HCT116 (cell line): ENCODE data around the gene TPRG1L. TPM values are rescaled to one million over a fixed set of nuclear protein-coding genes. Genes with fewer than 3 reads are reported as not detected.
A peak's percentile ranks its signal among the peaks of the same experiment; 100 is the strongest.

Experiments
- ATAC-seq: fragments of 200-7000 bp; cut with Tn5 transposase; 2 replicates; pipeline ENCODE4 v1.9.1; 2020; ENCODE audit warnings: mild to moderate bottlenecking, moderate library complexity
- BruUV-seq: library from RNA; stranded (reverse); fragments of 400-500 nt; replicated peaks from 2 replicates; lab custom pipeline; 2021; lab: Mats Ljungman, UMichigan
- CTCF ChIA-PET: fragments of 300-600 bp; sonication (Branson Sonifier 250); formaldehyde crosslinking; loops from one replicate; lab custom pipeline; 2021; ENCODE audit warnings: antibody characterized with exemption; lab: Charles Lee
- POLR2A ChIA-PET: fragments of 300-600, 350-600 bp; sonication (Branson Sonifier 250); formaldehyde crosslinking; loops from one replicate; lab custom pipeline; 2021; ENCODE audit warnings: antibody characterized with exemption; lab: Charles Lee
- RAD21 ChIA-PET, 2 experiments: fragments of 300-600 bp; sonication (Branson Sonifier 250); formaldehyde crosslinking; loops; one replicate each; lab custom pipeline; 2023; ENCODE audit warnings: low total read pairs in 2 of 2; ENCODE audit not compliant: uncharacterized antibody in 2 of 2, unreplicated experiment in 2 of 2, low non-redundant PET in 1 of 2; lab: Charles Lee
- DNase-seq: peaks from one replicate; pipeline ENCODE4 v3.0.0-alpha.2; 2010; ENCODE audit warnings: low read depth, low spot score
- H2AFZ ChIP-seq: fragments of 200-600 bp; shearing (Covaris generic), sonication (generic); 2 replicates; pipeline ENCODE4 v1.6.1; 2017; ENCODE audit warnings: low read depth, mixed run types, mixed read lengths, antibody characterized with exemption, low read length; ENCODE audit not compliant: poor library complexity, severe bottlenecking
- H3K27ac ChIP-seq: 2 replicates; pipeline ENCODE4 v1.5.1; 2012; ENCODE audit warnings: low read depth, low read length
- H3K27me3 ChIP-seq: fragments of 200-600 bp; sonication (generic); 2 replicates; pipeline ENCODE4 v1.6.1; 2016; ENCODE audit warnings: mixed run types, low read length, mixed read lengths; ENCODE audit not compliant: insufficient read depth
- H3K36me3 ChIP-seq, 2 experiments: fragments of 200-500 bp in 1 of 2; fragments of 200-600 bp in 1 of 2; sonication (Bioruptor generic) in 1 of 2; sonication (generic) in 1 of 2; 2 replicates each; pipeline versions ENCODE4 v1.5.1 to v1.6.1; 2014 to 2016; ENCODE audit warnings: low read length in 2 of 2, inconsistent platforms in 1 of 2, mixed read lengths in 1 of 2, mixed run types in 1 of 2; ENCODE audit not compliant: insufficient read depth in 2 of 2, control insufficient read depth in 1 of 2
- H3K4me1 ChIP-seq, 2 experiments: fragments of 200-600 bp in 1 of 2; sonication (generic) in 1 of 2; 2 replicates each; pipeline versions ENCODE4 v1.5.1 to v1.6.1; 2012 to 2017; ENCODE audit warnings: low read length in 2 of 2, inconsistent platforms in 1 of 2, mild to moderate bottlenecking in 1 of 2, mixed read lengths in 1 of 2, mixed run types in 1 of 2, moderate library complexity in 1 of 2; ENCODE audit not compliant: insufficient read depth in 2 of 2, control insufficient read depth in 1 of 2
- H3K4me2 ChIP-seq: fragments of 200-600 bp; sonication (generic); 2 replicates; pipeline ENCODE4 v1.6.1; 2017; ENCODE audit warnings: mixed run types, low read length, mixed read lengths
- H3K4me3 ChIP-seq, 2 experiments: fragments of 200-600 bp in 1 of 2; sonication (generic) in 1 of 2; replicated peaks in 1 of 2; 2 replicates each; pipeline ENCODE4 v1.5.1; 2011 to 2016; ENCODE audit warnings: low read length in 2 of 2, control low read depth in 1 of 2, low read depth in 1 of 2, mild to moderate bottlenecking in 1 of 2, mixed read lengths in 1 of 2, mixed run types in 1 of 2
- H3K79me2 ChIP-seq: fragments of 200-600 bp; sonication (generic); 2 replicates; pipeline ENCODE4 v1.6.1; 2017; ENCODE audit warnings: mild to moderate bottlenecking, mixed run types, low read length, moderate library complexity, mixed read lengths; ENCODE audit not compliant: insufficient read depth
- H3K9ac ChIP-seq: fragments of 200-600 bp; sonication (generic); 2 replicates; pipeline ENCODE4 v1.6.1; 2016; ENCODE audit warnings: low read length, mixed read lengths
- H3K9me2 ChIP-seq: fragments of 200-600 bp; sonication (generic), shearing (Covaris generic); 2 replicates; pipeline ENCODE4 v1.6.1; 2017; ENCODE audit warnings: mixed run types, mild to moderate bottlenecking, moderate library complexity; ENCODE audit not compliant: insufficient read depth
- H3K9me3 ChIP-seq, 2 experiments: fragments of 200-500 bp in 1 of 2; fragments of 200-600 bp in 1 of 2; sonication (Bioruptor generic) in 1 of 2; sonication (generic) in 1 of 2; 2 replicates each; pipeline ENCODE4 v1.6.1; 2014 to 2017; ENCODE audit warnings: low read length in 2 of 2, mixed read lengths in 2 of 2, inconsistent platforms in 1 of 2, low read depth in 1 of 2, mild to moderate bottlenecking in 1 of 2, mixed run types in 1 of 2, moderate library complexity in 1 of 2; ENCODE audit not compliant: control insufficient read depth in 1 of 2, insufficient read depth in 1 of 2
- H4K20me1 ChIP-seq: fragments of 200-600 bp; sonication (generic), shearing (Covaris generic); 2 replicates; pipeline ENCODE4 v1.6.1; 2017; ENCODE audit warnings: mixed run types, mild to moderate bottlenecking, moderate library complexity; ENCODE audit not compliant: insufficient read depth
- EGR1 ChIP-seq: IDR thresholded peaks from 2 replicates; pipeline ENCODE4 v1.6.1; 2012; ENCODE audit warnings: low read depth
- ELF1 ChIP-seq: IDR thresholded peaks from 2 replicates; pipeline ENCODE4 v1.6.1; 2012; ENCODE audit warnings: low read depth, borderline replicate concordance
- EZH2 ChIP-seq: fragments of 200-600 bp; sonication (generic); IDR thresholded peaks from 2 replicates; pipeline ENCODE4 v1.6.1; 2017; ENCODE audit warnings: antibody characterized with exemption, mixed run types
- EZH2phosphoT487 ChIP-seq: fragments of 200-600 bp; IDR thresholded peaks from 2 replicates; pipeline ENCODE4 v1.6.1; 2018; ENCODE audit warnings: antibody characterized with exemption, borderline replicate concordance
- FOSL1 ChIP-seq: IDR thresholded peaks from 2 replicates; pipeline ENCODE4 v1.6.1; 2012; ENCODE audit warnings: low read depth
- JUND ChIP-seq: IDR thresholded peaks from 2 replicates; pipeline ENCODE4 v1.6.1; 2012
- POLR2A ChIP-seq: IDR thresholded peaks from 2 replicates; pipeline ENCODE4 v1.7.0; 2011; ENCODE audit warnings: borderline replicate concordance; ENCODE audit not compliant: insufficient read depth, insufficient read length; ENCODE audit errors: extremely low read depth
- SIN3A ChIP-seq: IDR thresholded peaks from 2 replicates; pipeline ENCODE4 v1.6.1; 2012; ENCODE audit warnings: low read depth
- intact Hi-C: fragments of 100-400 bp; cut with micrococcal nuclease; formaldehyde crosslinking; loops from 2 replicates; pipeline ENCODE4 v1.10.0; 2022
- total RNA-seq: library from RNA; stranded (reverse); gene quantifications from one replicate; pipeline ENCODE4 v1.2.1, GENCODE V29; 2021; ENCODE audit not compliant: unreplicated experiment
- TF ChIP-seq, protein P1 (sequence below), 3 experiments: fragments of 200-600 bp in 1 of 3; sonication (generic) in 1 of 3; IDR thresholded peaks in 2 of 3; conservative IDR thresholded peaks in 1 of 3; 2 replicates each; pipeline ENCODE4 v1.5.1; 2012 to 2017; ENCODE audit warnings: low read depth in 2 of 3, low read length in 2 of 3, antibody characterized with exemption in 1 of 3, borderline replicate concordance in 1 of 3, control low read depth in 1 of 3, mild to moderate bottlenecking in 1 of 3, mixed read lengths in 1 of 3, mixed run types in 1 of 3, moderate library complexity in 1 of 3; ENCODE audit not compliant: insufficient read depth in 1 of 3
- TF ChIP-seq, protein P2 (sequence below): IDR thresholded peaks from 2 replicates; pipeline ENCODE4 v1.6.1; 2012; ENCODE audit warnings: low read depth
- TF ChIP-seq, protein P3 (sequence below): IDR thresholded peaks from 2 replicates; pipeline ENCODE4 v1.6.1; 2012

Gene TPRG1L
- total RNA-seq, 1 experiment from 2014 or later: 25.6 TPM

DNA sequence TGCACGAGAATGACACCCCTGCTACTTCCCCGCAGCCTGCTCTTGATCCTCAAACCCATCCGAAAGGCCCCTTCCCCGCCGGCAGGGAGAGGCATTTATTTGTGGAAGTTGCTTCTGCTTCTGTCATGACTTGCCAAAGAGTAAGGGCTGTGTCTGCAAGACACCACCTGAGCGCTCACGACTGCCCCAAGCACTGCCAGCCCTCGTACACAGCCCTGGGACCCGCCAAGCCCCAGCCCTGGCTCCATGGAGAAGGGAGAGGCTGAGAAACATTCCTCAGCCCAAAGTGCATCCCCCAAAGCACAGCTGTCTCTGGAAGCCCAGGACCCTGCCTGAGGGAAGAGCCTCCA, 6.3 kb upstream of the TPRG1L start:
- CTCF ChIA-PET: interaction anchor here (0.6 to 4.2 kb wide), 20 partner anchors 11 to 796 kb away, joined by 3 to 136 read pairs (median 4); partner anchors contain the start of gene TP73
- intact Hi-C loops: no loop called here
- no peak overlapping the region for H3K4me2 ChIP-seq

More for the DNA sequence above, 6.3 kb upstream of the TPRG1L start:
- ChIA-PET RAD21 (interaction anchor here (0.7 to 1.6 kb wide), 8 partner anchors 30 to 166 kb away, joined by 3 to 10 read pairs (median 6); no protein-coding TSS in a partner anchor), POLR2A (interaction anchor here (1.0 kb wide), 2 partner anchors 116 to 166 kb away, joined by 3 to 6 read pairs; no protein-coding TSS in a partner anchor)
- no TSS peak for BruUV-seq
- no peak for TF ChIP-seq JUND
- TF ChIP-seq, protein P1, sequence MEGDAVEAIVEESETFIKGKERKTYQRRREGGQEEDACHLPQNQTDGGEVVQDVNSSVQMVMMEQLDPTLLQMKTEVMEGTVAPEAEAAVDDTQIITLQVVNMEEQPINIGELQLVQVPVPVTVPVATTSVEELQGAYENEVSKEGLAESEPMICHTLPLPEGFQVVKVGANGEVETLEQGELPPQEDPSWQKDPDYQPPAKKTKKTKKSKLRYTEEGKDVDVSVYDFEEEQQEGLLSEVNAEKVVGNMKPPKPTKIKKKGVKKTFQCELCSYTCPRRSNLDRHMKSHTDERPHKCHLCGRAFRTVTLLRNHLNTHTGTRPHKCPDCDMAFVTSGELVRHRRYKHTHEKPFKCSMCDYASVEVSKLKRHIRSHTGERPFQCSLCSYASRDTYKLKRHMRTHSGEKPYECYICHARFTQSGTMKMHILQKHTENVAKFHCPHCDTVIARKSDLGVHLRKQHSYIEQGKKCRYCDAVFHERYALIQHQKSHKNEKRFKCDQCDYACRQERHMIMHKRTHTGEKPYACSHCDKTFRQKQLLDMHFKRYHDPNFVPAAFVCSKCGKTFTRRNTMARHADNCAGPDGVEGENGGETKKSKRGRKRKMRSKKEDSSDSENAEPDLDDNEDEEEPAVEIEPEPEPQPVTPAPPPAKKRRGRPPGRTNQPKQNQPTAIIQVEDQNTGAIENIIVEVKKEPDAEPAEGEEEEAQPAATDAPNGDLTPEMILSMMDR (IDR thresholded peaks at IDR 0.05 in 2 of 3, conservative IDR thresholded peaks at IDR 0.05 in 1 of 3; ENCODE audit: borderline replicate concordance in 1 of 3, insufficient read depth in 1 of 3, low read depth in 2 of 3, low read length in 2 of 3): no peak
- no peak for TF ChIP-seq ELF1
- TF ChIP-seq, protein P2, sequence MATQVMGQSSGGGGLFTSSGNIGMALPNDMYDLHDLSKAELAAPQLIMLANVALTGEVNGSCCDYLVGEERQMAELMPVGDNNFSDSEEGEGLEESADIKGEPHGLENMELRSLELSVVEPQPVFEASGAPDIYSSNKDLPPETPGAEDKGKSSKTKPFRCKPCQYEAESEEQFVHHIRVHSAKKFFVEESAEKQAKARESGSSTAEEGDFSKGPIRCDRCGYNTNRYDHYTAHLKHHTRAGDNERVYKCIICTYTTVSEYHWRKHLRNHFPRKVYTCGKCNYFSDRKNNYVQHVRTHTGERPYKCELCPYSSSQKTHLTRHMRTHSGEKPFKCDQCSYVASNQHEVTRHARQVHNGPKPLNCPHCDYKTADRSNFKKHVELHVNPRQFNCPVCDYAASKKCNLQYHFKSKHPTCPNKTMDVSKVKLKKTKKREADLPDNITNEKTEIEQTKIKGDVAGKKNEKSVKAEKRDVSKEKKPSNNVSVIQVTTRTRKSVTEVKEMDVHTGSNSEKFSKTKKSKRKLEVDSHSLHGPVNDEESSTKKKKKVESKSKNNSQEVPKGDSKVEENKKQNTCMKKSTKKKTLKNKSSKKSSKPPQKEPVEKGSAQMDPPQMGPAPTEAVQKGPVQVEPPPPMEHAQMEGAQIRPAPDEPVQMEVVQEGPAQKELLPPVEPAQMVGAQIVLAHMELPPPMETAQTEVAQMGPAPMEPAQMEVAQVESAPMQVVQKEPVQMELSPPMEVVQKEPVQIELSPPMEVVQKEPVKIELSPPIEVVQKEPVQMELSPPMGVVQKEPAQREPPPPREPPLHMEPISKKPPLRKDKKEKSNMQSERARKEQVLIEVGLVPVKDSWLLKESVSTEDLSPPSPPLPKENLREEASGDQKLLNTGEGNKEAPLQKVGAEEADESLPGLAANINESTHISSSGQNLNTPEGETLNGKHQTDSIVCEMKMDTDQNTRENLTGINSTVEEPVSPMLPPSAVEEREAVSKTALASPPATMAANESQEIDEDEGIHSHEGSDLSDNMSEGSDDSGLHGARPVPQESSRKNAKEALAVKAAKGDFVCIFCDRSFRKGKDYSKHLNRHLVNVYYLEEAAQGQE: no peak
- no peak for TF ChIP-seq SIN3A
- TF ChIP-seq EZH2: no peak
- TF ChIP-seq POLR2A: no peak
- TF ChIP-seq, protein P3, sequence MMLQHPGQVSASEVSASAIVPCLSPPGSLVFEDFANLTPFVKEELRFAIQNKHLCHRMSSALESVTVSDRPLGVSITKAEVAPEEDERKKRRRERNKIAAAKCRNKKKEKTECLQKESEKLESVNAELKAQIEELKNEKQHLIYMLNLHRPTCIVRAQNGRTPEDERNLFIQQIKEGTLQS: no peak
- TF ChIP-seq EZH2phosphoT487: no peak
- TF ChIP-seq EGR1: no peak
- no peak for TF ChIP-seq FOSL1
- Histone ChIP-seq H4K20me1 (no peaks in the 10 kb centered on the region), H3K27me3 (no peaks in the 10 kb centered on the region), H3K36me3 (no peaks in the 10 kb centered on the region), H3K9me2 (no peaks in the 10 kb centered on the region), H2AFZ (no peak overlapping the region), H3K27ac (no peak overlapping the region), H3K9me3 (no peaks in the 10 kb centered on the region), H3K9ac (no peak overlapping the region), H3K79me2 (no peaks in the 10 kb centered on the region), H3K4me1 (peaks cover 24 to 39% of the 10 kb centered on the region in 2 experiments), H3K4me3 (no peak overlapping the region)
- ATAC-seq (0 out of 2 replicates have a peak, but pooled peaks have one; percentile 1), DNase-seq (no peak)
